GM12878 (cell line): ENCODE data around the gene RBM43. TPM values are rescaled to one million over a fixed set of nuclear protein-coding genes. Genes with fewer than 3 reads are reported as not detected.

Experiments used
- ATAC-seq: fragments of 200-7000 bp; cut with Tn5 transposase; 3 replicates; pipeline ENCODE4 v1.9.1; 2020; ENCODE audit warnings: mild to moderate bottlenecking, moderate library complexity
- BruUV-seq: library from RNA; stranded (reverse); fragments of 400-500 nt; replicated peaks from 2 replicates; lab custom pipeline; 2021; lab: Mats Ljungman, UMichigan
- CTCF ChIA-PET: fragments of 300-600 bp; sonication (Branson Sonifier 250); formaldehyde crosslinking; extraction: SDS; loops from one replicate; lab custom pipeline; 2021; ENCODE audit warnings: inconsistent platforms; lab: Yijun Ruan, JAX
- POLR2A ChIA-PET: fragments of 350-600 bp; formaldehyde crosslinking; extraction: SDS; loops from one replicate; lab custom pipeline; 2021; ENCODE audit warnings: inconsistent platforms; lab: Charles Lee
- RAD21 ChIA-PET: fragments of 300-600 bp; sonication (Branson Sonifier 250); formaldehyde crosslinking; loops from one replicate; lab custom pipeline; 2023; ENCODE audit warnings: antibody characterized with exemption; ENCODE audit not compliant: unreplicated experiment; lab: Charles Lee
- SMC1A ChIA-PET: fragments of 300-600 bp; sonication (Branson Sonifier 250); formaldehyde crosslinking; loops from one replicate; lab custom pipeline; 2023; ENCODE audit not compliant: unreplicated experiment, uncharacterized antibody; lab: Charles Lee
- DNase-seq: peaks from one replicate; pipeline ENCODE4 v3.0.0-alpha.2; 2011; ENCODE audit warnings: low read depth, low spot score
- FAIRE-seq: peaks from 3 replicates; lab custom pipeline; 2011; peaks lifted over from hg19 to GRCh38; lab: Jason Lieb, UNC
- H2AFZ ChIP-seq: 2 replicates; pipeline ENCODE4 v1.6.0; 2011; ENCODE audit warnings: low read depth, low read length, control low read depth; ENCODE audit not compliant: control insufficient read depth
- H3K27ac ChIP-seq: 2 replicates; pipeline ENCODE4 v1.5.1; 2011; ENCODE audit warnings: control low read depth; ENCODE audit not compliant: control insufficient read depth, insufficient read depth
- H3K27me3 ChIP-seq, 2 experiments: replicated peaks in 1 of 2; 2 replicates each; pipeline versions ENCODE4 v1.6.0 to v1.6.1; 2011; ENCODE audit warnings: low read length in 1 of 2; ENCODE audit not compliant: control insufficient read depth in 2 of 2, insufficient read depth in 2 of 2
- H3K36me3 ChIP-seq, 2 experiments: 2 replicates each; pipeline ENCODE4 v1.5.1; 2011; ENCODE audit warnings: low read length in 1 of 2; ENCODE audit not compliant: control insufficient read depth in 2 of 2, insufficient read depth in 2 of 2
- H3K4me1 ChIP-seq: 2 replicates; pipeline ENCODE4 v1.6.1; 2011; ENCODE audit warnings: mild to moderate bottlenecking, low read length, moderate library complexity, mixed read lengths; ENCODE audit not compliant: control insufficient read depth, insufficient read depth
- H3K4me2 ChIP-seq: 2 replicates; pipeline ENCODE4 v1.6.0; 2011; ENCODE audit warnings: control low read depth; ENCODE audit not compliant: control insufficient read depth, insufficient read depth
- H3K4me3 ChIP-seq: fragments of 200-600 bp; sonication (generic); 2 replicates; pipeline ENCODE4 v1.5.1; 2016
- H3K79me2 ChIP-seq: 2 replicates; pipeline ENCODE4 v1.6.0; 2011; ENCODE audit warnings: low read length; ENCODE audit not compliant: control insufficient read depth, insufficient read depth
- H3K9ac ChIP-seq: 2 replicates; pipeline ENCODE4 v1.8.0; 2011; ENCODE audit warnings: low read length, control low read depth, mixed read lengths; ENCODE audit not compliant: control insufficient read depth, insufficient read depth
- H3K9me3 ChIP-seq: replicated peaks from 3 replicates; pipeline ENCODE4 v1.5.1; 2011; ENCODE audit warnings: mild to moderate bottlenecking, low read length; ENCODE audit not compliant: control insufficient read depth, insufficient read depth
- H4K20me1 ChIP-seq: 2 replicates; pipeline ENCODE4 v1.6.0; 2011; ENCODE audit not compliant: control insufficient read depth, insufficient read depth
- BCLAF1 ChIP-seq: fragments of 450-650 bp; IDR thresholded peaks from 2 replicates; pipeline ENCODE4 v1.6.1; 2017; ENCODE audit warnings: antibody characterized with exemption, mild to moderate bottlenecking, moderate library complexity
- HDAC2 ChIP-seq: fragments of 200-600 bp; sonication (generic); IDR thresholded peaks from 2 replicates; pipeline ENCODE4 v1.6.1; 2017
- HSF1 ChIP-seq: fragments of 150-350 bp; IDR thresholded peaks from 2 replicates; pipeline ENCODE4 v1.6.1; 2014; ENCODE audit warnings: mild to moderate bottlenecking, low read depth, low read length
- MLLT1 ChIP-seq: fragments of 450-650 bp; IDR thresholded peaks from 2 replicates; pipeline ENCODE4 v1.6.1; 2016; ENCODE audit warnings: mild to moderate bottlenecking
- REST ChIP-seq: IDR thresholded peaks from 2 replicates; pipeline ENCODE4 v1.6.1; 2012; ENCODE audit warnings: mild to moderate bottlenecking, low read depth, low read length
- STAT3 ChIP-seq: IDR thresholded peaks from 2 replicates; pipeline ENCODE4 v1.6.1; 2011; ENCODE audit warnings: low read depth, low read length, improper control_type of control experiment
- TAF1 ChIP-seq: IDR thresholded peaks from 2 replicates; pipeline ENCODE4 v1.6.1; 2011; ENCODE audit warnings: mild to moderate bottlenecking, low read depth, low read length, borderline replicate concordance
- YY1 ChIP-seq: IDR thresholded peaks from 2 replicates; pipeline ENCODE4 v1.6.1; 2011; ENCODE audit warnings: low read depth, mild to moderate bottlenecking, low read length
- ZBTB11 ChIP-seq: fragments of 450-650 bp; formaldehyde crosslinking; IDR thresholded peaks from 2 replicates; pipeline ENCODE4 v1.5.0; 2022; ENCODE audit warnings: mild to moderate bottlenecking, missing genetic modification characterization
- WGBS: methylation state at CpG from one replicate; pipeline ENCODE4 v1.1.6; 2016; ENCODE audit warnings: low lambda C conversion rate; ENCODE audit not compliant: insufficient replicate concordance, insufficient coverage; ENCODE audit errors: missing lambda C conversion rate; 5-methylcytosine and 5-hydroxymethylcytosine counted together
- in situ Hi-C: fragments of 300-500 bp; cut with MboI; formaldehyde crosslinking; loops from 9 replicates; pipeline ENCODE4 v1.14.3; 2018; ENCODE audit warnings: mixed read lengths
- intact Hi-C: fragments of 100-400 bp; cut with micrococcal nuclease; formaldehyde crosslinking; loops from one replicate; pipeline ENCODE4 v1.14.2; 2022; ENCODE audit not compliant: unreplicated experiment
- polyA plus RNA-seq, 11 experiments: library from polyadenylated mRNA; depleted of rRNA in 4 of 11; unstranded in 6 of 11; stranded (reverse) in 5 of 11; fragments of >200 nt; fragmentation: Nextera tagmentation in 4 of 11; fragmentation: Illumina TruSeq in 1 of 11; extraction: Ambion mirVana in 4 of 11; extraction: Trizol in 1 of 11; gene quantifications; 1 replicate in 1 of 11; 2 replicates in 10 of 11; pipeline versions ENCODE4 v1.2.1 to v1.2.3, GENCODE V29; 2011 to 2016; ENCODE audit warnings: inconsistent platforms in 2 of 11, missing spikeins in 2 of 11, low read depth in 1 of 11
- total RNA-seq, 4 experiments: library from RNA; depleted of rRNA in 3 of 4; stranded (reverse); fragments of >200 nt in 3 of 4; fragmentation: Illumina TruSeq in 1 of 4; extraction: Trizol in 1 of 4; gene quantifications; 2 replicates each; pipeline versions ENCODE4 v1.2.1 to v1.2.3, GENCODE V29; 2013 to 2021

Gene RBM43
- total and polyA plus RNA-seq, 10 of the 15 experiments (the other 5 are each of a cell fraction or from before 2014, with no cell fraction given) = 0.86 to 5.3 (median 2.6) TPM

GRCh38 chr2:151252646-151253045, 9.0 kb downstream of the RBM43 start:
- peaks cover 5% of the 10 kb centered on the region for H3K9me3 ChIP-seq
- DNase-seq = no peak
- H3K4me3 ChIP-seq = no peak overlapping the region
- no peak for FAIRE-seq
- CTCF ChIA-PET = no interaction called here
- intact Hi-C loops = no loop called here
- in situ Hi-C loops = no loop called here
- BruUV-seq = no TSS peak
- H3K27me3 ChIP-seq = no peaks in the 10 kb centered on the region
- H2AFZ ChIP-seq = no peak overlapping the region
- SMC1A ChIA-PET = no interaction called here
- H3K9ac ChIP-seq = no peak overlapping the region
- H3K4me2 ChIP-seq = no peak overlapping the region
- no peak overlapping the region for H3K27ac ChIP-seq
- POLR2A ChIA-PET = no interaction called here
- no peaks in the 10 kb centered on the region for H4K20me1 ChIP-seq
- no peaks in the 10 kb centered on the region for H3K79me2 ChIP-seq
- H3K4me1 ChIP-seq = no peaks in the 10 kb centered on the region
- H3K36me3 ChIP-seq = no peaks in the 10 kb centered on the region
- 88% methylated on average over 1 of the region's 1 CpG for WGBS
- RAD21 ChIA-PET = no interaction called here
- no peak for ATAC-seq
- no peak for TF ChIP-seq MLLT1
- no peak for TF ChIP-seq HSF1
- no peak for TF ChIP-seq ZBTB11 (CRISPR knock-in tag)
- TF ChIP-seq TAF1 = no peak
- no peak for TF ChIP-seq HDAC2
- TF ChIP-seq BCLAF1 = no peak
- no peak for TF ChIP-seq YY1
- TF ChIP-seq STAT3 = no peak
- TF ChIP-seq REST = no peak
